ENCODE results near the gene SNX13.

DNA sequence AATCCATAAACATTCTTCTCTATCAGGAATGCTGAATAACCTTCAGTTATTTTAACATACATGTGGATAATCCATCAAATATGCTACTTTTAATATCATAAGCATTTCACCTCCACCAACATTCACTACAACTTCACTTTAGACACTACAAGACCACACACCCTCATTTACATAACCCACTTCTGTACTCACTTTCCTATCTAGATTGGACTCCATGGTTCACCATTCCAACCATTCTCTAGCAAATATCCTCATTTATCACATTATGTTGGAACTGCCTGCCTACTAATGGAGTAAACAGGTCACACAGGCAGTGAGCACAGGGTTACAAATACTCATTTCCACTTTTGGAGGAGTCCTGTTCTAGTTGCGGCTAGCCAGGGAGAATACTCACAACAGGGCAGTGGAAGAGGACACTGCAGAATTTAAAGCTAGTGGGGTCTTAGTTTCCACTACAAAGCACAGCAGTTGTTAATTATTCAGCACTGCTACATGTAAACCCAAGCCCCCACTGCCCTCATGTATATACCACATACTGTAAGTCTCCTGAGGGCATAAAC is 18.4 kb downstream of the SNX13 start:
- TF ChIP-seq POLR2A (IDR thresholded peaks at IDR 0.05) (no peak), EP300 (IDR thresholded peaks at IDR 0.05) (no peak), POLR2AphosphoS5 (IDR thresholded peaks at IDR 0.05) (no peak)
- TF ChIP-seq, protein P1, sequence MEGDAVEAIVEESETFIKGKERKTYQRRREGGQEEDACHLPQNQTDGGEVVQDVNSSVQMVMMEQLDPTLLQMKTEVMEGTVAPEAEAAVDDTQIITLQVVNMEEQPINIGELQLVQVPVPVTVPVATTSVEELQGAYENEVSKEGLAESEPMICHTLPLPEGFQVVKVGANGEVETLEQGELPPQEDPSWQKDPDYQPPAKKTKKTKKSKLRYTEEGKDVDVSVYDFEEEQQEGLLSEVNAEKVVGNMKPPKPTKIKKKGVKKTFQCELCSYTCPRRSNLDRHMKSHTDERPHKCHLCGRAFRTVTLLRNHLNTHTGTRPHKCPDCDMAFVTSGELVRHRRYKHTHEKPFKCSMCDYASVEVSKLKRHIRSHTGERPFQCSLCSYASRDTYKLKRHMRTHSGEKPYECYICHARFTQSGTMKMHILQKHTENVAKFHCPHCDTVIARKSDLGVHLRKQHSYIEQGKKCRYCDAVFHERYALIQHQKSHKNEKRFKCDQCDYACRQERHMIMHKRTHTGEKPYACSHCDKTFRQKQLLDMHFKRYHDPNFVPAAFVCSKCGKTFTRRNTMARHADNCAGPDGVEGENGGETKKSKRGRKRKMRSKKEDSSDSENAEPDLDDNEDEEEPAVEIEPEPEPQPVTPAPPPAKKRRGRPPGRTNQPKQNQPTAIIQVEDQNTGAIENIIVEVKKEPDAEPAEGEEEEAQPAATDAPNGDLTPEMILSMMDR (IDR thresholded peaks at IDR 0.05) = no peak

Data from sigmoid colon (tissue), 4 donors.